HG03521 (cell line): Measurements from ENCODE around the gene CDCA3.

ENCODE experiments used
- ATAC-seq: cut with Tn5 transposase; IDR thresholded peaks from one replicate; pipeline ENCODE4 v1.9.1; 2021; ENCODE audit warnings: mild to moderate bottlenecking, moderate library complexity; ENCODE audit not compliant: unreplicated experiment

The CDCA3 gene

DNA sequence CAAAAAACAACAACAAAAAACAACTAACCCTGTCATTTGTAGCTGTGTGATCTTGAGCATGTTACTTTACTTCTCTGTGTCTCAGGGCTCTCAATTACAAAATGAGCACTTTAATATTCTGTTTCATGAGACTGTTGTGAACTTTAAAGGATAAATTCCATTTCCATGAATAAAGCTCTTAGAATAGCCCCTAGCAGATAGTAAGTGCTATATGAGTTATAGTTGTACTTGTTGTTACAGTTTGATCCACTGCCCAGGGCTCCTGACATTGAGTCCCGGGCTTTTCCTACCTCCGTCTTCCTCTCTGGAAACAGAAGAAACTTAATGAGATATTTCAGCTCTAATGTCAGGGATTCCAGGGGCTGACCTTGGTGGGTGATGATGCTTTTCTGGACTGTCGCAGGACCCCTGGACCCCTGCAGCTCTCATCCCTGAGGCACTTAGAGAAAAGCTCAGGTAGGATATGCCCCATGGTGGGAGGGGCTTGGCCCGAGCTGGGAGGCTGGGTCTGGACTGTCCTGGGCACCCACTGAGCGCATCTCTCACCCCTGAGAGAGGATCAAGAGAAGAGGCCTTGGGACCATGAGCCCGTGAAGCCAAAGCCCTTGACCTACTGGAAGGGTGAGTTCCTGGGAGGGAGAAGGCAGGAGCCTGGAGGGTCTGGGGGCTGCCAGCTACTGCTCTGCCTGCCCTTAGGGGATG is 17.7 kb downstream of the CDCA3 start:
- no peak for ATAC-seq

DNA sequence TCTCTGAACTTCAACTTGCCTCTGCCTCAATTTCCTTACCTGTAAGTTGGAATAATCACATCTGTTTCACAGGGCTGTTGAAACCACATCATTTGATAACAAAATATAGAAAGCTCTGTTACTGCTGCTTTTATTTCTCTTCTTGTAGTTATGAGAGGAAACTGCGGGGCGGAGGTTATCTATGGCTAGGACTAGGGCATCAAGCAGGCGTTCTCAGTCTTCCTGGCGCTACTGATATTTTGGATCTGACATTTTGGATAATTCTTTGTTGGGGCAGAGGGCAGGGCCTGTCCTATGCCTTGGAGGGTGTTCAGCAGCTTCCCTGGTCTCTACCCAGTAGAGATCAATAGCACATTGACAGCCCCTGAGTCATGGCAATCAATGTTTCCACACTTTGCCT is 19.0 kb downstream of the CDCA3 start:
- ATAC-seq: no peak

DNA sequence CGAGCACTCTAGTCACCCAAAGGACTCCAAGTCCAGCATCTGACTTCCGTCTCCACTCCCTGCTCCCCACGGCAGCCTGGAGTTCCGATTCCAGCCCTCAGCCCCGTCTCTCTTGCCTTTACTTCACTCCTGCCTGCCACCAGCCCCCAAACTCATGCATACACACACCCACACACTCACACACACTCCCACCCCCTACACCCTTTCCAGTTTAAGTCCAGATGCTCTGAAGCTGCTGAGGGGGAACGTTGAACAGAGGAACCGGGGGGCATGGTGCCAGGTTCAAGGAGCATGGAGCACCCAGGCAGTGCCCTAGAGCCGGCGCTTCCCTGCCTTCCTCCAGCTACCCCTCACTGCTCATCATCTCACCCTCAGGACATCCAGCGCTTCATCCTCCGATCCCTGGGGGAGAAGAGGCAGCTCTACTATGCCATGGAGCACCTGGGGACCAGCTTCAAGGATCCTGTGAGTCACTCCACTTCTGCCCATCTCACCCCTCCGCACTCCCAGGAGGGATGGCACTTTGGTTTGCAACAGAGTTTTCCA is 19.6 kb downstream of the CDCA3 start:
- no peak for ATAC-seq

DNA sequence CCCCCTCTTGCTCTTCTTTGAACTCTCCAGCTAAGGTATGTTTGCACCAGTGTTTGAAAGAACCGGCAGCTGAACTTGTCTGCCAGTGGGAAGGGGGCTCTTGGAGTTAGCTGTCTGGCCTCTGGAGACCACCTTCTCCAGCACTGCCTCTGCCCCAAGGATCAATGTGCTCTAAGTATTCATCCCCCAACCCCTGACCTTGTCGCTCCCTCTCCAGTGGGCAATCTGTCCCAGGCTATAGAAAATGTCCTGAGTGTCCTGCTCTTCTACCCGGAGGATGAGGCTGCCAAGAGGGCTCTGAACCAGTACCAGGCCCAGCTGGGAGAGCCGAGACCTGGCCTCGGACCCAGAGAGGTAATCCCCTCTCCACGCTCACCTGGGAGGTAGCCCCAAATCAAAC is 20.1 kb downstream of the CDCA3 start:
- no peak for ATAC-seq

DNA sequence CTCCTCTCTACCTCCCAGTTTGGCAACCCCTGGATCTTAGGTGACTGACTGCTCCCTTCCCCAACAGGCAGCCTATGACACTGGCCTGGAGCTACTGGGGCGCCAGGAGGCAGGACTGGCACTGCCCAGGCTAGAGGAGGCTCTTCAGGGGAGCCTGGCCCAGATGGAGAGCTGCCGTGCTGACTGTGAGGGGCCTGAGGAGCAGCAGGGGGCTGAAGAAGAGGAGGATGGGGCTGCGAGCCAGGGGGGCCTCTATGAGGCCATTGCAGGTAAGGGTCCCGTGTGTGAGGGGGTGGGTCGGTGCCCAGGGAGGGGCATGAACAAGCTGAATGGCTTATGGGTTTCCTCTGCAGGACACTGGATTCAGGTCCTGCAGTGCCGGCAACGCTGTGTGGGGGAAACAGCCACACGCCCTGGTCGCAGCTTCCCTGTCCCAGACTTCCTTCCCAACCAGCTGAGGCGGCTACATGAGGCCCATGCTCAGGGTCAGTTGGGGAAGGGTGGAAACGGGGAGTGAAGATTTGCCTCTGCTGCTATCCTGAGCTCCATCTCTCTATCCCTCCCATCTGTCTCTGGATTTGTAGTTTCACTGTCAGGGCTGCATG is 20.7 kb downstream of the CDCA3 start:
- ATAC-seq: no peak

DNA sequence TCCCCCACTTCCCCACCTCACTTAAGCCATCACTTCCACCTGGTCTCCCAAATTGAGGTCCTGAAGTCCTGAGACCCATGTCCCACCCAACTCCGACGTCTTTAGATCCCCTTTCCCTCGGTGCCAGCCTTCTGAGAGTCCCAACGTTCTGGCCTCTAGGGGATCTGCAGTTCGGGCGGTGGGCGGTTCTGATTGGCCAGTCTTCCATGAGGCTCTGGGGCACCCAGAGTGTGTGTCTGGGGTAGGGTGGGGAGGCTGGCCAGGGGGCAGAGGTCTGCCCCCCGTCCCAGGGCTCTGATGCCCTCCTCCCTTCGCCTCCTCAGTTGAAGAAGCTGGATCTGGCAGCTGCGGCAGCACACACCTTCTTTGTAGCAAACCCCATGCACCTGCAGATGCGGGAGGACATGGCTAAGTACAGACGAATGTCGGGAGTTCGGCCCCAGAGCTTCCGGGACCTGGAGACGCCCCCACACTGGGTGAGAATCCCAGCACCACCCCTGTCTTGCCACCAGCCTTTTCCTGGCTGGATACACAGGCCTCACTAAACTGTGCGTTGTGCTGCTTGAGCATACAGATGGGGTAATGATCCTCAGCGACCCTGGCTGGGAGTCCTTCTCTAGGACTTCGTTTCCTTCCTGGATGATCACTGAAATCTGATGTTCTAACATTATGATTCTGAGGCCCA is 21.4 kb downstream of the CDCA3 start:
- no peak for ATAC-seq

DNA sequence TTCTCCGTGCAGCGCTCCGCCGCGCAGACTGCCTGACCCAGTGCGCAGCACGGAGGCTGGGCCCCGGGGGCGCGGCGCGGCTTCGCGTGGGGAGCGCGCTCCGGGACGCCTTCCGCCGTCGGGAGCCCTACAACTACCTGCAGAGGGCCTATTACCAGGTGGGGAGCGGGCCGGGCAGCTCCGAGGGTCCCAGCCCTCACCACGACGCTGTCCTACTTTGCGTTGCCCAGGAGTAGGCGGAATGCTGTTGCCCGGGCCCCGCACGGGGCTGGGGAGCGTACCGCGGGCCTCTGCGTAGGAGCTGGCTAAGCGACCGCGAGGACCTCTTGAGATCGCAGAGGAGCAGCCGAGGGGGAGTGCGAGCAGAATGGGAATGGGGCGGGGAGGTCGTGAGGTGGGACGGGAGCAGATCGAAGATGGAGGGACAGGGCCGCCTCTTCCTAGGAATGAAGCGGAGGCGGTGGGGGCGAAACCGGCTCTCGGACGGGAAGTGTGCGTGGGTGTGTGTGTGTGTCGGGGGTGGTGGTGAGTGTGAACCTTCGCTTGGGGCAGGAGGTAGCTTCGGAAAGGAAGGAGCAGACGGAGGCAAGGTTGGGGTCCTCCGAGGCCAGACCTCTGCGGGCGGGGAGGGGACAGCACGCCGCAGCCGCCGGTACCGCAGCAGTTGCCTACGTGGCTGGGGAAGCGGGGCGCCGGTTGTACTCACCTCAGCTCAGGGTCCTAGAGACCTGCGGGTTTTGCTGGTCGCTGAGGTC is 22.1 kb downstream of the CDCA3 start:
- no peak for ATAC-seq

DNA sequence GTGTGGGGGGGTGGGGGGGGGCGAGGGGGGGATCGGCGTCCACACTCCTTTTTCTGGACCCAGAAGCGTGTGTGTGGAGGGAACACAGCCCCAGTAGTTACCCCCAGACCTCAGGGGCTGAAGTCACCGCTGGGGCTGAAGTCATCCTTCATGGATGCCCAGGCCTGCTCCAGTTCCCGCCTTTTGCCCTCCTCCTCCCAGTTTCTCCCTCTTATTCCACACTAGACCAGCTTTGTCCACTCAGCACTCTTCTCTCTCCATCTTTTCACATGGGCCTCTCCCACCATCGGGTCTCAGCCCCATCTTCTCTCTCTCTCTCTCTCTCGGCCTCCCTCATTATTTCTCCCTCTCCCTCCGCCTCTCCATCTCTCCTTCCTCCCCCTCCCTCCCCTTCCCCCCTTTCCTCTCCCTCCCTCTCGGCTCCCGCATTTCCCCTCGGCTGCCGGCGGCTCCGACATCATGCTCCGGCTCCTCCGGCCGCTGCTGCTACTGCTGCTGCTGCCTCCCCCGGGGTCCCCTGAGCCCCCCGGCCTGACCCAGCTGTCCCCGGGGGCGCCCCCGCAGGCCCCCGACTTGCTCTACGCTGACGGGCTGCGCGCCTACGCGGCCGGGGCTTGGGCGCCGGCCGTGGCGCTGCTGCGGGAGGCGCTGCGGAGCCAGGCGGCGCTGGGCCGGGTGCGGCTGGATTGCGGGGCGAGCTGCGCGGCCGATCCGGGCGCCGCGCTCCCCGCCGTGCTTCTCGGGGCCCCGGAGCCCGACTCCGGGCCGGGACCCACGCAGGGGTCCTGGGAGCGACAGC is 22.9 kb downstream of the CDCA3 start, which contains the start of gene P3H3:
P3H3 (plus strand) TSS at position 426 of the 799 bp plus-strand sequence; CDS start at position 460, 34 bp downstream.
- ATAC-seq: no peak

DNA sequence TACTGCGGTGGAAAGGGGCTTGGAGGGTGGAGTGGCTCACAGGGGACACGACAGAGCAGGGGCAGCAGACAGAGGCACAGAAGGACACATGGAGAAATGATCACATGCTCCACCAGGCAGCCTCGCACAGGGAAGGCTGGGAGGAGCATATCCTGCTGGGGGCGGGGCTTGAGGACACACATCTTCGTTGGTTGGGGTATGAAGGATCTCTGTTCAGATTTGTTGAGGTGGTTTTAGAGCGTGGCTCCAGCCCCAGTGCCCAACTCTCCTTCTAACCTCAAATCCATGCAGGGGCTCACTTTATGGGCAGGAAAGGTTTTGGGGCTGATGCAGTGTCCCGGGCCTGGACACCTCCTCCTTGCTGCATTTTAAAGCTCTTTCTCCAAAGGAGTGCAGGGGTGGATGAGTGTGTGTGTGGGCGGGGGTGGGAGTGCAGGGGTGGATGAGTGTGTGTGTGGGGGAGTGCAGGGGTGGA is 23.6 kb downstream of the CDCA3 start:
- ATAC-seq: no peak

DNA sequence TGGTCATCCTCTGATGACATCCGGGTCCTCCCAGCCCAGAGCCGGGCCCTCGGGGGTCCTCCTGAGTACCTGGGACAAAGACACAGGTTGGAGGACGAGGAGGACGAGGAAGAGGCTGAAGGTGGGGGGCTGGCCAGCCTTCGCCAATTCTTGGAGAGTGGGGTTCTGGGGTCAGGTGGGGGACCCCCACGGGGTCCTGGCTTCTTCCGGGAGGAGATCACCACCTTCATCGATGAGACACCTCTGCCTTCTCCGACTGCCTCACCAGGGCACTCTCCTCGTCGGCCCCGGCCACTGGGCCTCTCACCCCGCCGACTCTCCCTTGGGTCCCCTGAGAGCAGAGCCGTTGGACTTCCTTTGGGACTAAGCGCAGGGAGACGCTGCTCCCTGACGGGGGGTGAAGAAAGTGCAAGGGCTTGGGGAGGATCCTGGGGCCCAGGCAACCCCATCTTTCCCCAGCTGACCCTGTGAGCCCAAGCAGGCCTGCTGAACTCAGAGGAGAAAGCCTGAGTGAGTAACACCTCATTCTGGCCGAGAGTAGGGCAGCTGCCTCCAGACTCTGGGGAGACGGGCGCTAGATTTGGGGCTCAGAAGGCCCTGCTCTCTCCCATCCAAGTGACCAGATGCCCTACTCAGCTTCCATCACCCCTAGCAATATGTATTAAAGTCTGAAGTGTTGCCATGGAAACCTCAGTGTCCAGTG is 24.2 kb downstream of the CDCA3 start:
- ATAC-seq: no peak

DNA sequence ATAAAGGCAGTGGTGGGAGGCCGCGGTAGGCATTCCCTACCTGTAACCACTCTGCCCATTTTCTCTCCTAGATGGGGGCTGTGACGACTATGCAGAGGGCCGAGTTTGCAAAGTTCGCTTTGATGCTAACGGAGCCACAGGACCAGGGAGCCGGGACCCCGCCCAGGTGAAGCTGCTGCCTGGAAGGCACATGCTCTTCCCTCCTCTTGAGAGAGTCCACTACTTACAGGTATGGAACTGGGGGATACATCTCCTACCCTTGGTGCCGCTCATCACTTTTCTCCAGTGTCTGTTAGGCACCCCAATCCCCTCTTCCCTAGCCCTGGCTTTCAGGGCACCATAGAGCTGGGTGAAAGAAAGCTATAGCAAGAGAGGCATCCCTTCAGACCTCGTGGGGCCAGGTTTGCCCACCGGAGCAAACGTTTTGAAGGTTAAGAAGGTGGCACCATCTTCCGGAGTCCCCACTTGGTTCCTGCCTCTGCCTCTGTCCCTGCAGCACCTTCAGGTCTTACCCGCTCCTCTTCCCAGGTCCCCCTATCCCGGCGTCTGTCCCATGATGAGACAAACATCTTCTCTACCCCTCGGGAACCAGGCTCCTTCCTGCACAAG is 24.9 kb downstream of the CDCA3 start:
- no peak for ATAC-seq

DNA sequence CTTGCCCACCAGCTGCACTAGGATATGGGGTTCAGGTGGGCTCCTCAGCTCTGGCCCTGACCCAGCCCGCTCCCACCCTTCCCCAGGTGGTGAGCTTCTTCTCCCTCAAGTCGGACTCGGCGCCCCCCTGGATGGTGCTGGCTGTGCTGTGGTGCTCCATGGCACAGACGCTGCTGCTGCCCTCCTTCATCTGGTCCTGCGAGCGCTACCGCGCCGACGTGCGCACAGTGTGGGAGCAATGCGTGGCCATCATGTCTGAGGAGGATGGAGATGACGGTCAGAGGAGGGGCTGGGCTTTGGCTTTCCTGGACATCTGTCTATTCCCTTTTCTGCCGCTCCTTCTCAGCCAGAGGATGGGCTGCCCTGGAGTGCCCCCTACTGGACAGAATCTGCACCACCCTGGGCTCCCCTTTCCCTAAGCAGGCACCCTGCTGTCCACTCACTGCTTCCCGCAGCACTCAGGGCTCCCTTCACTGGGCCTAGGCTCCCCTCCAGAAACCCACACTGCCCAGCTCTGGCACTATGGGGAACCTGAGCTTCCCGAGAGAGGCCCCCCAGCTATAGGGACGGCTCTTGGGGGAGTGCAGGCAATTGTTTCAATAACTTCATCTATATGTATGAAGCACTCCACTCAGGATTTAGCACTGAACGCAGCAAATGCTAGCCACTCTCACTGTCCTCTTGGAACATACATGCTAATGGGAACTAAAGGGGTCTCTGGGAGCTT is 25.5 kb downstream of the CDCA3 start:
- ATAC-seq: no peak

DNA sequence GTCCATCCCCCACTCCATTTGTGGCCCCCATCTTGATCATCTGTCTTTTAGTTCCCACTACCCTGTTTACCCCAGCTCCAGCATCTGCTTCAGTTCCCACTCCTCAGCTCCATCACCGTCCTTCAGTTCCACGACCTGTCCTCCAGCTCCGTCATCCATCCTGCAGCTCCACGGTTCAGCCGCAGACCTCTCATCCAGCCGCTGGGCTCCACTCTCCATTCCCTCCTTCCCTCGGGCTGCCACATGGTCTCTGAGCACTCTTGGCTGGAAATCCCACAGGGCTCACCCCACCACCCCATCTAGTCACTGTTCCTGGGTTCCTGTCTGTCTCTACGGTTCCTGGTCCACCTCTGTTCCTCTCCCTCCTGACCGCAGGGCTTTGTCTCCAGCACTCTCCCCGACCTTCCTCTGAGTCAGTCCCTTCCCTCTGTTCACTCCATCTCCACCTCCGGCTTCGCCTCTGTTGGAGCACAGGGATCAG is 26.1 kb downstream of the CDCA3 start:
- no peak for ATAC-seq

DNA sequence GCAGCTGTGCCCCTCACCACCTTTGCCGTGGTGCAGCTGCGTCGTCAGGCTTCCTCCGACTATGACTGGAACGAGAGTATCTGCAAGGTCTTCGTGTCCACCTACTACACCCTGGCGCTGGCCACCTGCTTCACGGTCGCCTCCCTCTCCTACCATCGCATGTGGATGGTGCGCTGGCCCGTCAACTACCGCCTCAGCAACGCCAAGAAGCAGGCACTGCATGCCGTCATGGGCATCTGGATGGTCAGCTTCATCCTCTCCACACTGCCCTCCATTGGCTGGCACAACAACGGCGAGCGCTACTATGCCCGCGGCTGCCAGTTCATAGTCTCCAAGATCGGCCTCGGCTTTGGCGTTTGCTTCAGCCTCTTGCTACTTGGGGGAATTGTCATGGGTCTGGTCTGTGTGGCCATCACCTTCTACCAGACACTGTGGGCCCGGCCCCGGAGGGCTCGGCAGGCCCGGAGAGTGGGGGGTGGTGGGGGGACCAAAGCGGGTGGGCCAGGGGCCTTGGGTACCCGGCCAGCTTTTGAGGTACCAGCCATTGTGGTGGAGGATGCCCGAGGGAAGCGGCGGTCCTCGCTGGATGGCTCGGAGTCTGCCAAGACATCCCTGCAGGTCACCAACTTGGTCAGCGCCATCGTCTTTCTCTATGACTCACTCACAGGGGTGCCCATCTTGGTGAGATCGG is 26.9 kb downstream of the CDCA3 start:
- no peak for ATAC-seq

DNA sequence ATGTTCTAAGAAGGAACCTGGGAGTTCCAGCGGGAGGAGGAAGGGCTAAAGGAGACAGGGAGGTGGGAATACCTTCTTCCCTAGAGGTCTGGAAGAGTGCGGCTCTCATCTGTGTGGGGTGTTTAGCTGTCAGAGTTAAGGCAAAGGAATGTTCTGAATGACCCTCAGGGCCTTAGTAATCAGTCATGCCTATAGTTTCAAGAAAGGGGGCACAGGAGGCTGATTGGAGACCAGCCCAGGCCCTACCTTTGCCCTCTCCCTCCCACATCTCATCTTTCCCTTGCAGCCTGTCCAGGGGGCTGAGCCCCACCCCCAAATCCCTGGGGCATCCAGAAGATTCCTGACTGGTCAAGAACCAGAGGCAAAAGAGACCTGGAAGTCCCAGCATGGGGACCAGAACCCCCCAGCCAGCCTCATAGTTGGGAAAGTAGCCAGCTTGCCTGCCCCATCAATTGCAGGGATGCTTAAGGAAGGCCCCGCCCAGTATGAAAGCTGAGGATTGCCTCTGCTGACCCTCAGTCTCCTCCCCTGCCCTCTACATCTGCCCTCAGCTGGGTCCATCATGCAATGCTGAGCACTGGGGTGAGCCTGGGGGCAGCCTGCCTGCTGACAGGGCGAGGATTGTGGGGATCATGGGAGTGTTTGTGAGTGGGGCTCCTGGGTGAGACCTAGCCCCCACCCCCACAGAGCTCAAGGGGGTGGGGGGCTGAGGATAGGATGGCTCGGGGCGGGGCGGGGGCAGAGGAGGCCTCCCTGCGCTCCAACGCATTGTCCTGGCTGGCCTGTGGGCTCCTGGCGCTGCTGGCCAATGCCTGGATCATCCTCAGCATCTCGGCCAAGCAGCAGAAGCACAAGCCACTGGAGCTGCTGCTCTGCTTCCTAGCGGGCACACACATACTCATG is 27.7 kb downstream of the CDCA3 start:
- ATAC-seq: no peak

DNA sequence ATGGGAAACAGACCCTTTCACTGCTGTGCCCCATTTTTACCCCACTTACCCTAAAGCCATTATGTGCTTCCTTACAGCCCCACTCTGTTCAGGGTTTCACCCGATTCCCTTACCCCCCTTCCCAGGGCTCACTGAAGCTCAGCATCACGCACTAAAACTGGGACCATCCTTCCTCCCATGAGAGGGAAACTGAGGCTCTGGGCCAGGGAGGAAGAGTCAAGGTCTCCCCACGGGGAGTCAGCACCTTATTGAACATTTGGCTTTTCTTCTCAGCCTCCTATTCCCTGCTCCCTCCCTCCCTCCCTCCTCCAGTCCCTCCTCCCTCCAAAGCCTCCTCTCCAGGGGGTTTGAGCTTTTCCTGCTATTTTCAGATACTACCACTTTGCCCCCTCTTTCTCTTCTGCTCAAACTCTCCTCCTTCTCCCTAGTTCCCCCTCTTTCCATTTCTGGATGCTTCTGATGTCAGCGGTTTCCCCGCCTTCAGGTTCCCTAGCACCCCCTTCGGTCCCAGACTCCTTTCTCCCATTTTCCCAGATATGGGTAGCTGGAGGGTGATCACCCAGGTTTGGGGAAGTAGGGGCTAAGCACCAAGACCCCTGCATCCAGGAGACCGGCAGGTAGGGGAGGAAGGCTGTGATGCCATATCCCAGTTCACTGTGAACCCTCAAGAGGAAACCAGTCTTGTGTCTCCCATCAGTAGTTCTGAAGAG is 28.5 kb downstream of the CDCA3 start:
- no peak for ATAC-seq
